K562 (cell line): ENCODE results near the gene SLC6A9. TPM values are rescaled to one million over a fixed set of nuclear protein-coding genes. Genes with fewer than 3 reads are reported as not detected.

Experiments used
- AFF4 ChIP-seq: sonication (generic); formaldehyde crosslinking; IDR thresholded peaks from 2 replicates; pipeline ENCODE4 v1.8.0; 2023; ENCODE audit warnings: mild to moderate bottlenecking, missing genetic modification reagents
- CHAMP1 ChIP-seq: fragments of 450-650 bp; IDR thresholded peaks from 2 replicates; pipeline ENCODE4 v1.6.1; 2016; ENCODE audit warnings: mild to moderate bottlenecking
- FOXP1 ChIP-seq: sonication (generic); formaldehyde crosslinking; IDR thresholded peaks from 2 replicates; pipeline ENCODE4 v1.8.0; 2022; ENCODE audit warnings: mild to moderate bottlenecking, missing genetic modification reagents
- KAT7 ChIP-seq: sonication (generic); formaldehyde crosslinking; IDR thresholded peaks from 2 replicates; pipeline ENCODE4 v1.8.0; 2022; ENCODE audit warnings: missing genetic modification reagents, mild to moderate bottlenecking, borderline replicate concordance
- KAT8 ChIP-seq: fragments of 450-650 bp; IDR thresholded peaks from 2 replicates; pipeline ENCODE4 v1.6.1; 2016; ENCODE audit warnings: low read depth, mild to moderate bottlenecking
- KLF1 ChIP-seq: fragments of 450-650 bp; IDR thresholded peaks from 2 replicates; pipeline ENCODE4 v1.6.1; 2016; ENCODE audit warnings: missing genetic modification characterization, missing compliant biosample characterization
- POLR2AphosphoS2 ChIP-seq: IDR thresholded peaks from 2 replicates; pipeline ENCODE4 v1.6.1; 2012; ENCODE audit warnings: low read length, improper control_type of control experiment
- ZNF184 ChIP-seq: sonication (generic); formaldehyde crosslinking; IDR thresholded peaks from 2 replicates; pipeline ENCODE4 v1.5.0; 2020; ENCODE audit warnings: missing genetic modification reagents
- ZNF311 ChIP-seq: fragments of 250-450 bp; sonication (Bioruptor Pico); IDR thresholded peaks from 2 replicates; pipeline ENCODE4 v1.4.0; 2020; ENCODE audit warnings: mild to moderate bottlenecking, moderate library complexity
- polyA plus RNA-seq, 8 experiments: library from polyadenylated mRNA; depleted of rRNA in 4 of 8; stranded (reverse) in 5 of 8; unstranded in 3 of 8; fragments of >200 nt; fragmentation: Nextera tagmentation in 2 of 8; fragmentation: Illumina TruSeq in 1 of 8; extraction: Ambion mirVana in 2 of 8; extraction: Trizol in 1 of 8; gene quantifications; 2 replicates each; pipeline versions ENCODE4 v1.2.1 to v1.2.3, GENCODE V29; 2011 to 2014; ENCODE audit warnings: inconsistent platforms in 1 of 8, missing spikeins in 1 of 8
- total RNA-seq, 7 experiments: library from RNA; depleted of rRNA in 6 of 7; stranded (reverse); fragments of >200 nt in 6 of 7; fragmentation: Illumina TruSeq in 2 of 7; extraction: Trizol in 2 of 7; gene quantifications; 2 replicates each; pipeline versions ENCODE4 v1.2.1 to v1.2.3, GENCODE V29; 2011 to 2021; ENCODE audit warnings: low replicate concordance in 1 of 7
- TF ChIP-seq, protein P1 (sequence below): fragments of 450-650 bp; IDR thresholded peaks from 2 replicates; pipeline ENCODE4 v1.6.1; 2016; ENCODE audit warnings: mild to moderate bottlenecking, moderate library complexity

The SLC6A9 gene
- total and polyA plus RNA-seq, 9 of the 15 experiments (the other 6 are each of a cell fraction or from before 2014, with no cell fraction given) = 0.17 to 18.7 (median 2.9) TPM

- TF ChIP-seq CHAMP1 (no peak), AFF4 (CRISPR knock-in tag) (no peak; the same call in 1 of the 2 replicates), FOXP1 (CRISPR knock-in tag) (peak; percentile 82; the same call in 1 of the 2 replicates), POLR2AphosphoS2 (no peak), KAT7 (CRISPR knock-in tag) (no peak), ZNF311 (CRISPR knock-in tag) (no peak), KLF1 (tag) (no peak), KAT8 (no peak), ZNF184 (no peak)
- TF ChIP-seq, protein P1, sequence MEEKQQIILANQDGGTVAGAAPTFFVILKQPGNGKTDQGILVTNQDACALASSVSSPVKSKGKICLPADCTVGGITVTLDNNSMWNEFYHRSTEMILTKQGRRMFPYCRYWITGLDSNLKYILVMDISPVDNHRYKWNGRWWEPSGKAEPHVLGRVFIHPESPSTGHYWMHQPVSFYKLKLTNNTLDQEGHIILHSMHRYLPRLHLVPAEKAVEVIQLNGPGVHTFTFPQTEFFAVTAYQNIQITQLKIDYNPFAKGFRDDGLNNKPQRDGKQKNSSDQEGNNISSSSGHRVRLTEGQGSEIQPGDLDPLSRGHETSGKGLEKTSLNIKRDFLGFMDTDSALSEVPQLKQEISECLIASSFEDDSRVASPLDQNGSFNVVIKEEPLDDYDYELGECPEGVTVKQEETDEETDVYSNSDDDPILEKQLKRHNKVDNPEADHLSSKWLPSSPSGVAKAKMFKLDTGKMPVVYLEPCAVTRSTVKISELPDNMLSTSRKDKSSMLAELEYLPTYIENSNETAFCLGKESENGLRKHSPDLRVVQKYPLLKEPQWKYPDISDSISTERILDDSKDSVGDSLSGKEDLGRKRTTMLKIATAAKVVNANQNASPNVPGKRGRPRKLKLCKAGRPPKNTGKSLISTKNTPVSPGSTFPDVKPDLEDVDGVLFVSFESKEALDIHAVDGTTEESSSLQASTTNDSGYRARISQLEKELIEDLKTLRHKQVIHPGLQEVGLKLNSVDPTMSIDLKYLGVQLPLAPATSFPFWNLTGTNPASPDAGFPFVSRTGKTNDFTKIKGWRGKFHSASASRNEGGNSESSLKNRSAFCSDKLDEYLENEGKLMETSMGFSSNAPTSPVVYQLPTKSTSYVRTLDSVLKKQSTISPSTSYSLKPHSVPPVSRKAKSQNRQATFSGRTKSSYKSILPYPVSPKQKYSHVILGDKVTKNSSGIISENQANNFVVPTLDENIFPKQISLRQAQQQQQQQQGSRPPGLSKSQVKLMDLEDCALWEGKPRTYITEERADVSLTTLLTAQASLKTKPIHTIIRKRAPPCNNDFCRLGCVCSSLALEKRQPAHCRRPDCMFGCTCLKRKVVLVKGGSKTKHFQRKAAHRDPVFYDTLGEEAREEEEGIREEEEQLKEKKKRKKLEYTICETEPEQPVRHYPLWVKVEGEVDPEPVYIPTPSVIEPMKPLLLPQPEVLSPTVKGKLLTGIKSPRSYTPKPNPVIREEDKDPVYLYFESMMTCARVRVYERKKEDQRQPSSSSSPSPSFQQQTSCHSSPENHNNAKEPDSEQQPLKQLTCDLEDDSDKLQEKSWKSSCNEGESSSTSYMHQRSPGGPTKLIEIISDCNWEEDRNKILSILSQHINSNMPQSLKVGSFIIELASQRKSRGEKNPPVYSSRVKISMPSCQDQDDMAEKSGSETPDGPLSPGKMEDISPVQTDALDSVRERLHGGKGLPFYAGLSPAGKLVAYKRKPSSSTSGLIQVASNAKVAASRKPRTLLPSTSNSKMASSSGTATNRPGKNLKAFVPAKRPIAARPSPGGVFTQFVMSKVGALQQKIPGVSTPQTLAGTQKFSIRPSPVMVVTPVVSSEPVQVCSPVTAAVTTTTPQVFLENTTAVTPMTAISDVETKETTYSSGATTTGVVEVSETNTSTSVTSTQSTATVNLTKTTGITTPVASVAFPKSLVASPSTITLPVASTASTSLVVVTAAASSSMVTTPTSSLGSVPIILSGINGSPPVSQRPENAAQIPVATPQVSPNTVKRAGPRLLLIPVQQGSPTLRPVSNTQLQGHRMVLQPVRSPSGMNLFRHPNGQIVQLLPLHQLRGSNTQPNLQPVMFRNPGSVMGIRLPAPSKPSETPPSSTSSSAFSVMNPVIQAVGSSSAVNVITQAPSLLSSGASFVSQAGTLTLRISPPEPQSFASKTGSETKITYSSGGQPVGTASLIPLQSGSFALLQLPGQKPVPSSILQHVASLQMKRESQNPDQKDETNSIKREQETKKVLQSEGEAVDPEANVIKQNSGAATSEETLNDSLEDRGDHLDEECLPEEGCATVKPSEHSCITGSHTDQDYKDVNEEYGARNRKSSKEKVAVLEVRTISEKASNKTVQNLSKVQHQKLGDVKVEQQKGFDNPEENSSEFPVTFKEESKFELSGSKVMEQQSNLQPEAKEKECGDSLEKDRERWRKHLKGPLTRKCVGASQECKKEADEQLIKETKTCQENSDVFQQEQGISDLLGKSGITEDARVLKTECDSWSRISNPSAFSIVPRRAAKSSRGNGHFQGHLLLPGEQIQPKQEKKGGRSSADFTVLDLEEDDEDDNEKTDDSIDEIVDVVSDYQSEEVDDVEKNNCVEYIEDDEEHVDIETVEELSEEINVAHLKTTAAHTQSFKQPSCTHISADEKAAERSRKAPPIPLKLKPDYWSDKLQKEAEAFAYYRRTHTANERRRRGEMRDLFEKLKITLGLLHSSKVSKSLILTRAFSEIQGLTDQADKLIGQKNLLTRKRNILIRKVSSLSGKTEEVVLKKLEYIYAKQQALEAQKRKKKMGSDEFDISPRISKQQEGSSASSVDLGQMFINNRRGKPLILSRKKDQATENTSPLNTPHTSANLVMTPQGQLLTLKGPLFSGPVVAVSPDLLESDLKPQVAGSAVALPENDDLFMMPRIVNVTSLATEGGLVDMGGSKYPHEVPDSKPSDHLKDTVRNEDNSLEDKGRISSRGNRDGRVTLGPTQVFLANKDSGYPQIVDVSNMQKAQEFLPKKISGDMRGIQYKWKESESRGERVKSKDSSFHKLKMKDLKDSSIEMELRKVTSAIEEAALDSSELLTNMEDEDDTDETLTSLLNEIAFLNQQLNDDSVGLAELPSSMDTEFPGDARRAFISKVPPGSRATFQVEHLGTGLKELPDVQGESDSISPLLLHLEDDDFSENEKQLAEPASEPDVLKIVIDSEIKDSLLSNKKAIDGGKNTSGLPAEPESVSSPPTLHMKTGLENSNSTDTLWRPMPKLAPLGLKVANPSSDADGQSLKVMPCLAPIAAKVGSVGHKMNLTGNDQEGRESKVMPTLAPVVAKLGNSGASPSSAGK = no peak
Measured at GRCh38 chr1:44036409-44037139, 5.3 kb upstream of the SLC6A9 start (continued).
